ENCODE measurements around the gene WBP1. TPM values are rescaled to one million over a fixed set of nuclear protein-coding genes. Genes with fewer than 3 reads are reported as not detected.

WBP1 gene
- polyA plus RNA-seq, 2 of the 4 experiments (the other 2 are of a cell fraction), result 59.0 to 62.6 TPM

GRCh38 chr2:74493546-74493945 is 35.3 kb downstream of the WBP1 start:
- DNase-seq (ENCODE audit: low read depth in 1 of 2, low spot score in 1 of 2) (no peak), ATAC-seq (no peak), FAIRE-seq (no peak)
- no peak for TF ChIP-seq RAD21 (conservative IDR thresholded peaks at IDR 0.05 in 1 of 2, IDR thresholded peaks at IDR 0.05 in 1 of 2)
- Histone ChIP-seq H3K9me3 (no peaks in the 10 kb centered on the region), H3K4me1 (no peaks in the 10 kb centered on the region), H3K4me3 (no peak overlapping the region), H3K27ac (no peak overlapping the region), H3K4me2 (no peak overlapping the region)
- 86% methylated on average over 3 of the region's 3 CpGs for WGBS (ENCODE audit: missing lambda C conversion rate)
- POLR2A ChIA-PET, result interaction anchor here (0.8 to 1.0 kb wide), 3 partner anchors 11 to 22 kb away, joined by 3 read pairs; no protein-coding TSS in a partner anchor
- CTCF ChIA-PET, result interaction anchor here (1.4 to 15.5 kb wide), 6 partner anchors 4 to 96 kb away, joined by 7 to 184 read pairs (median 35); partner anchors contain the start of genes CCDC142, LBX2 and TTC31

GRCh38 chr2:74495440-74495839 is 37.2 kb downstream of the WBP1 start:
- ChIA-PET CTCF (interaction anchor here (0.6 to 15.5 kb wide), 4 partner anchors 8 to 92 kb away, joined by 3 to 184 read pairs (median 35); partner anchors contain the start of genes CCDC142 and TTC31), POLR2A (interaction anchor here (2.0 kb wide), 1 partner anchor 11 kb away, joined by 8 read pairs; the partner anchor contains the start of gene PCGF1)
- H3K9me3 ChIP-seq, result no peaks in the 10 kb centered on the region
- H3K27ac ChIP-seq, result no peak overlapping the region
- TF ChIP-seq CEBPB (IDR thresholded peaks at IDR 0.05) (no peak), HOXB13 (CRISPR knock-in tag; IDR thresholded peaks at IDR 0.05; ENCODE audit: low read depth) (no peak), TFCP2L1 (CRISPR knock-in tag; IDR thresholded peaks at IDR 0.05) (no peak), ZNF302 (CRISPR knock-in tag; IDR thresholded peaks at IDR 0.05) (no peak), PBX3 (IDR thresholded peaks at IDR 0.05) (no peak), NPAS2 (CRISPR knock-in tag; IDR thresholded peaks at IDR 0.05; ENCODE audit: borderline replicate concordance) (no peak), JUN (IDR thresholded peaks at IDR 0.05) (no peak), EP300 (IDR thresholded peaks at IDR 0.05) (no peak), KDM1A (IDR thresholded peaks at IDR 0.05; ENCODE audit: low read depth) (no peak)
- ATAC-seq, result no peak
- DNase-seq (ENCODE audit: low read depth in 1 of 2, low spot score in 1 of 2), result no peak
- no peak overlapping the region for H3K4me2 ChIP-seq
- 90% methylated on average over 1 of the region's 1 CpG for WGBS (ENCODE audit: missing lambda C conversion rate)
- no peak for FAIRE-seq
- no peaks in the 10 kb centered on the region for H3K4me1 ChIP-seq
- H3K4me3 ChIP-seq, result no peak overlapping the region

- H3K4me2 ChIP-seq, result no peak overlapping the region
- ChIA-PET CTCF (interaction anchor here (0.8 to 15.5 kb wide), 5 partner anchors 10 to 90 kb away, joined by 4 to 184 read pairs (median 5); partner anchors contain the start of genes CCDC142, PCGF1 and TTC31), POLR2A (interaction anchor here (0.7 to 2.0 kb wide), 2 partner anchors 10 to 25 kb away, joined by 3 to 8 read pairs; partner anchors contain the start of genes MRPL53 and PCGF1)
- H3K27ac ChIP-seq, result no peak overlapping the region
- no peak for FAIRE-seq
- DNase-seq (ENCODE audit: low read depth in 1 of 2, low spot score in 1 of 2), result no peak
- TF ChIP-seq, protein P1, sequence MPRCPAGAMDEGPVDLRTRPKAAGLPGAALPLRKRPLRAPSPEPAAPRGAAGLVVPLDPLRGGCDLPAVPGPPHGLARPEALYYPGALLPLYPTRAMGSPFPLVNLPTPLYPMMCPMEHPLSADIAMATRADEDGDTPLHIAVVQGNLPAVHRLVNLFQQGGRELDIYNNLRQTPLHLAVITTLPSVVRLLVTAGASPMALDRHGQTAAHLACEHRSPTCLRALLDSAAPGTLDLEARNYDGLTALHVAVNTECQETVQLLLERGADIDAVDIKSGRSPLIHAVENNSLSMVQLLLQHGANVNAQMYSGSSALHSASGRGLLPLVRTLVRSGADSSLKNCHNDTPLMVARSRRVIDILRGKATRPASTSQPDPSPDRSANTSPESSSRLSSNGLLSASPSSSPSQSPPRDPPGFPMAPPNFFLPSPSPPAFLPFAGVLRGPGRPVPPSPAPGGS (IDR thresholded peaks at IDR 0.05), result peak; percentile 19; the same call in 1 of the 3 replicates
- TF ChIP-seq NFE2L2 (conservative IDR thresholded peaks at IDR 0.05; ENCODE audit: low read length) (no peak), ZC3H11A (IDR thresholded peaks at IDR 0.05) (no peak), ZNF302 (CRISPR knock-in tag; IDR thresholded peaks at IDR 0.05) (no peak)
- ATAC-seq, result no peak
- WGBS (ENCODE audit: missing lambda C conversion rate), result 93% methylated on average over 19 of the region's 19 CpGs
- H3K4me1 ChIP-seq, result peaks cover 5% of the 10 kb centered on the region; the same call in 2 of the 3 replicates
- no peaks in the 10 kb centered on the region for H3K9me3 ChIP-seq
- no peak overlapping the region for H3K4me3 ChIP-seq
Observed at GRCh38 chr2:74496997-74497776, 38.9 kb downstream of the WBP1 start.

DNA sequence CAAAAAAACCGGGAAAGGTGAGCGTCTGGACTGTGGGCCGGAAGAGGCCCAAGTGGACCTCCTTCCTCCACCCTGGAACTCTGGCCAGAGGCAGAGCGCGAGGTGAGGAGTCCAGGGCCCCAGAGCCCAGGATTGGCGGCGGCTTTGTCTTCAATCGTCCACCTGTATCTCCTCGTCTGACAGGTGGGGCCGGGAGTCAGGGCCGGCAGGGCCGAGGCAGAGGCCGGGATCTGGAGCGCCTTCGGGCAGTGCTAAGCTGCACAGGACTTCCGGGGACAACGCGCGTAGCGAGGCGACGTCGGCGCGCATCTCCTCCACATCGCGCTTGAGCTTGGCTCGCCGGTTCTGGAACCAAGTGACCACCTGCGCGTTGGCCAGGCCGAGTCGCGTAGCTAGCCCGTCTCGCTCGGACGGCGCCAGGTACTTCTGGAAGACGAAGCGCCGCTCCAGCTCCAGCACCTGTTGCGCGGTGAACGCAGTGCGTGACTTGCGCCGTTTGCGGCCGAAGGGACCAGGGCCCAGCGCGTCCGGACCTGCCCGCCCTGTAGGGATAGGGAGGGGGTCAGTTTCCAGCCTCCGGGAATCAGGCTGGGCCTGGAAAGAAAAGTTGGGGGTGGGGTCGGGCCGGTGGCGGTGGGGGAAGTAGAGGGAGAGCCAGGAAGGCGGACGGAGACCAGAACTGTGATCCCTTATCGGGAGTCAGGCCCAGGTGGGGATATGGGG is 39.7 kb downstream of the WBP1 start:
- 93% methylated on average over 47 of the region's 61 CpGs for WGBS (ENCODE audit: missing lambda C conversion rate)
- FAIRE-seq (no peak), DNase-seq (ENCODE audit: low read depth in 1 of 2, low spot score in 1 of 2) (no peak), ATAC-seq (no peak)
- CTCF ChIA-PET, result interaction anchor here (0.9 to 15.5 kb wide), 3 partner anchors 9 to 89 kb away, joined by 4 to 184 read pairs (median 29); partner anchors contain the start of genes CCDC142, PCGF1 and TTC31
- no peak overlapping the region for H3K4me3 ChIP-seq
- H3K9me3 ChIP-seq, result no peaks in the 10 kb centered on the region
- POLR2A ChIA-PET, result no interaction called here
- TF ChIP-seq, protein P2, sequence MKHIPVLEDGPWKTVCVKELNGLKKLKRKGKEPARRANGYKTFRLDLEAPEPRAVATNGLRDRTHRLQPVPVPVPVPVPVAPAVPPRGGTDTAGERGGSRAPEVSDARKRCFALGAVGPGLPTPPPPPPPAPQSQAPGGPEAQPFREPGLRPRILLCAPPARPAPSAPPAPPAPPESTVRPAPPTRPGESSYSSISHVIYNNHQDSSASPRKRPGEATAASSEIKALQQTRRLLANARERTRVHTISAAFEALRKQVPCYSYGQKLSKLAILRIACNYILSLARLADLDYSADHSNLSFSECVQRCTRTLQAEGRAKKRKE (CRISPR knock-in tag; IDR thresholded peaks at IDR 0.05; ENCODE audit: low read depth), result no peak
- TF ChIP-seq CHD4 (IDR thresholded peaks at IDR 0.05; ENCODE audit: borderline replicate concordance) (no peak), JUN (IDR thresholded peaks at IDR 0.05) (peak in 1 of 2 experiments; percentile 35; a peak in 1 of 5 replicates), PBX3 (IDR thresholded peaks at IDR 0.05) (0 out of 2 replicates have a peak, but pooled peaks have one; percentile 16), ESRRA (IDR thresholded peaks at IDR 0.05; ENCODE audit: borderline replicate concordance, low read length) (no peak), EHF (CRISPR knock-in tag; IDR thresholded peaks at IDR 0.05) (no peak)
- H3K4me2 ChIP-seq, result no peak overlapping the region
- no peak overlapping the region for H3K27ac ChIP-seq
- H3K4me1 ChIP-seq, result peaks cover 5% of the 10 kb centered on the region; the same call in 2 of the 3 replicates
